Measurements from ENCODE around the gene HOXB7. TPM values are rescaled to one million over a fixed set of nuclear protein-coding genes. Genes with fewer than 3 reads are reported as not detected.

The HOXB7 gene
- total and polyA plus RNA-seq, 2 of the 13 experiments (the other 11 are each of a cell fraction or from before 2014, with no cell fraction given), result 0.04 TPM; not detected in 1

GRCh38 chr17:48636177-48637018, 25.6 kb upstream of the HOXB7 start (continued):
- TF ChIP-seq ZBTB33 (CRISPR knock-in tag; IDR thresholded peaks at IDR 0.05), result no peak; the same call in 1 of the 2 replicates
- TF ChIP-seq ZNF160 (CRISPR knock-in tag; IDR thresholded peaks at IDR 0.05), result no peak
- TF ChIP-seq, protein P1, sequence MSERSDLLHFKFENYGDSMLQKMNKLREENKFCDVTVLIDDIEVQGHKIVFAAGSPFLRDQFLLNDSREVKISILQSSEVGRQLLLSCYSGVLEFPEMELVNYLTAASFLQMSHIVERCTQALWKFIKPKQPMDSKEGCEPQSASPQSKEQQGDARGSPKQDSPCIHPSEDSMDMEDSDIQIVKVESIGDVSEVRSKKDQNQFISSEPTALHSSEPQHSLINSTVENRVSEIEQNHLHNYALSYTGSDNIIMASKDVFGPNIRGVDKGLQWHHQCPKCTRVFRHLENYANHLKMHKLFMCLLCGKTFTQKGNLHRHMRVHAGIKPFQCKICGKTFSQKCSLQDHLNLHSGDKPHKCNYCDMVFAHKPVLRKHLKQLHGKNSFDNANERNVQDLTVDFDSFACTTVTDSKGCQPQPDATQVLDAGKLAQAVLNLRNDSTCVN (CRISPR knock-in tag; IDR thresholded peaks at IDR 0.05; ENCODE audit: borderline replicate concordance), result no peak; the same call in 1 of the 2 replicates
- TF ChIP-seq ZNF615 (CRISPR knock-in tag; IDR thresholded peaks at IDR 0.05; ENCODE audit: borderline replicate concordance), result no peak
- no peak for TF ChIP-seq ZNF709 (CRISPR knock-in tag; IDR thresholded peaks at IDR 0.05)
- TF ChIP-seq KDM5A (IDR thresholded peaks at IDR 0.05; ENCODE audit: borderline replicate concordance, low read length), result no peak
- TF ChIP-seq ZNF777 (CRISPR knock-in tag; IDR thresholded peaks at IDR 0.05), result 0 out of 2 replicates have a peak, but pooled peaks have one; percentile 42
- TF ChIP-seq ZNF329 (CRISPR knock-in tag; IDR thresholded peaks at IDR 0.05; ENCODE audit: low read depth), result no peak
- TF ChIP-seq POLR2G (IDR thresholded peaks at IDR 0.05; ENCODE audit: low read depth, low read length), result no peak
- TF ChIP-seq ZNF629 (CRISPR knock-in tag; conservative IDR thresholded peaks at IDR 0.05), result peak; percentile 51
- TF ChIP-seq ZSCAN22 (CRISPR knock-in tag; IDR thresholded peaks at IDR 0.05), result no peak
- no peak for TF ChIP-seq ZNF510 (CRISPR knock-in tag; IDR thresholded peaks at IDR 0.05; ENCODE audit: low read depth)
- TF ChIP-seq AHR (CRISPR knock-in tag; IDR thresholded peaks at IDR 0.05), result peak; percentile 49; the same call in 1 of the 2 replicates
- TF ChIP-seq ZNF841 (CRISPR knock-in tag; IDR thresholded peaks at IDR 0.05; ENCODE audit: borderline replicate concordance), result no peak
- no peak for TF ChIP-seq ZNF7 (CRISPR knock-in tag; IDR thresholded peaks at IDR 0.05)
- TF ChIP-seq SMAD3 (CRISPR knock-in tag; IDR thresholded peaks at IDR 0.05), result no peak
- peak; percentile 59 for TF ChIP-seq TEAD3 (CRISPR knock-in tag; optimal IDR thresholded peaks at IDR 0.05; ENCODE audit: borderline replicate concordance)
- TF ChIP-seq, protein P2, sequence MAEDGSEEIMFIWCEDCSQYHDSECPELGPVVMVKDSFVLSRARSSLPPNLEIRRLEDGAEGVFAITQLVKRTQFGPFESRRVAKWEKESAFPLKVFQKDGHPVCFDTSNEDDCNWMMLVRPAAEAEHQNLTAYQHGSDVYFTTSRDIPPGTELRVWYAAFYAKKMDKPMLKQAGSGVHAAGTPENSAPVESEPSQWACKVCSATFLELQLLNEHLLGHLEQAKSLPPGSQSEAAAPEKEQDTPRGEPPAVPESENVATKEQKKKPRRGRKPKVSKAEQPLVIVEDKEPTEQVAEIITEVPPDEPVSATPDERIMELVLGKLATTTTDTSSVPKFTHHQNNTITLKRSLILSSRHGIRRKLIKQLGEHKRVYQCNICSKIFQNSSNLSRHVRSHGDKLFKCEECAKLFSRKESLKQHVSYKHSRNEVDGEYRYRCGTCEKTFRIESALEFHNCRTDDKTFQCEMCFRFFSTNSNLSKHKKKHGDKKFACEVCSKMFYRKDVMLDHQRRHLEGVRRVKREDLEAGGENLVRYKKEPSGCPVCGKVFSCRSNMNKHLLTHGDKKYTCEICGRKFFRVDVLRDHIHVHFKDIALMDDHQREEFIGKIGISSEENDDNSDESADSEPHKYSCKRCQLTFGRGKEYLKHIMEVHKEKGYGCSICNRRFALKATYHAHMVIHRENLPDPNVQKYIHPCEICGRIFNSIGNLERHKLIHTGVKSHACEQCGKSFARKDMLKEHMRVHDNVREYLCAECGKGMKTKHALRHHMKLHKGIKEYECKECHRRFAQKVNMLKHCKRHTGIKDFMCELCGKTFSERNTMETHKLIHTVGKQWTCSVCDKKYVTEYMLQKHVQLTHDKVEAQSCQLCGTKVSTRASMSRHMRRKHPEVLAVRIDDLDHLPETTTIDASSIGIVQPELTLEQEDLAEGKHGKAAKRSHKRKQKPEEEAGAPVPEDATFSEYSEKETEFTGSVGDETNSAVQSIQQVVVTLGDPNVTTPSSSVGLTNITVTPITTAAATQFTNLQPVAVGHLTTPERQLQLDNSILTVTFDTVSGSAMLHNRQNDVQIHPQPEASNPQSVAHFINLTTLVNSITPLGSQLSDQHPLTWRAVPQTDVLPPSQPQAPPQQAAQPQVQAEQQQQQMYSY (CRISPR knock-in tag; IDR thresholded peaks at IDR 0.05), result no peak
- peak; percentile 81; the same call in 1 of the 2 replicates for TF ChIP-seq ZNF557 (CRISPR knock-in tag; IDR thresholded peaks at IDR 0.05)

All from HepG2 (cell line).